GM18508 (cell line): ENCODE measurements around the gene LEPR.

Experiments
- ATAC-seq: cut with Tn5 transposase; IDR thresholded peaks from one replicate; pipeline ENCODE4 v1.9.1; 2021; ENCODE audit warnings: moderate number of reproducible peaks; ENCODE audit not compliant: insufficient read depth, unreplicated experiment

Gene LEPR

DNA sequence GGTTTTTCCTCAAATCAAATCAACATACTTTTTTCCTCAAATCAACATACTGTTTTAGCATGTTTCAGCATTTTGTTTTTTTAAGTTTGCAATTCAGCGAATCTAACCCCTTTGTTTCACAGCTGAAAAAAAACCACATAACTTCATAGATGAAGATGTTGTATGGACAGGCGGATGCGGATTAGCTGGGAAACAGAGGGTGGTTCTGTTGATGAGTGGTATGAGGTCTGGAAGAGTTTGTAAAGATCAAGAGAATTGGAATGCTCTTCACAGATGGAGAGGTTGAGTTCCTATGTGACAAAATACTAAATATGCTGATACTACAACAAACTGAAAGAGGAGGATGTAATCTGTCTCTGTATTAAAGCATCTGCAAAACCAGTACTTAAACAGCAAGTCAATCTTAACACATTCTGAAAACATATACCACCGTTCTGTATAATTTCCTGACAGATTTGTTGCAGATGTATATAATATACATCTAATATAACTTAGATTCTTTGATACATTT is 10.6 kb upstream of the LEPR start:
- ATAC-seq, result no peak

GRCh38 chr1:65412256-65412983 is 8.0 kb upstream of the LEPR start:
- no peak for ATAC-seq

GRCh38 chr1:65412984-65413375 is 7.5 kb upstream of the LEPR start:
- no peak for ATAC-seq

DNA sequence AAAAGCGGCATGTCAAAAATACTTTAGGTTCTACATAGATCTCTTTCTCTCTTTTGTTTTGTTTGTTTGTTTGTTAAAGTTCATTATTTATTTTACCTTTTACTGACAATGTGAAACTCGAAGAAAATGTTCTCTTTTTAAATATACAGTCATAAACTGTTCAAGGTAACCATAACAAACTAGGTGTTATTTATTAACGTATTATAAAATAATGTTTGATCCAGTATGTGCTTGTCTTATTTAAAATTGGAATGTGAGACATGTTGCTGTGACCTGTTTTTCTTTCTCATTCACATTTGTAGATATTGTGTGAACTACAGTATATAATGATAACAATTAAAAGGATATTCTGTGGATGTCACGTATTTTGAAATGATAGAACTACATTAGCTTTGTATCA is 5.9 kb upstream of the LEPR start:
- no peak for ATAC-seq

GRCh38 chr1:65416767-65417166 is 3.7 kb upstream of the LEPR start:
- ATAC-seq, result no peak

- no peak for ATAC-seq
Measured at GRCh38 chr1:65417729-65418128, 2.7 kb upstream of the LEPR start.

DNA sequence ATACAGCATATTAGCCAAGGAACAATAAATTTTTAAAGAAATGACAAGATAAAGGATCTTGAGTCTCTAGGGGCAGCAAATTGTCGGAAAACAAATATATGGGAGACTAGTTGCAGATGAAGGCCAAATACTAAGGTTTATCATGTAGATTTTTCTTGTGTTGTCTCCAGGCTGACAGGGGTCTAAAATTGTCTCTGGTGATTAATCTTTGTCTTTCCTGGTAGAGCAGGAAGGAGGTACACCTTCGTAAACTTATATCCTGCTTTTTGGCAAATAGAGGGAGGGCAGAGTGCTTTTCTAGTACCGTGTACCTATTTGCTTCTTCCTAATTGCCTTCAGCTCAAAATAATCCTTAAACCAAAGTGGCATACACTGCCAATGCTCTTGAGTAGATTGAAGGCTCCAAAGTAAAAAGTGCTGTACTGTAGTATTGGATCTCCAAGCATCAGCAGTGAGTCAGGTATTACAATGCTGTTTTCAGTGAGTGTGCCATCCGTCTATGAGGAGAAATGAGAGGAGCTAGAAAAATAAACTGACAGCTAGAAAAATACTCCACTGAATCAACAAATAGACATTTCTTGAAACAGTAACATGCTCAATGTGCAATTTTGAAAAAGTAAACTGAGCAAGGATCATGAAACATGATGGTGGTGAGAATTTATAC is 1.8 kb upstream of the LEPR start:
- no peak for ATAC-seq

- ATAC-seq, result peak; percentile 80
Measured at GRCh38 chr1:65419681-65420589, 533 bp upstream of the LEPR start.

GRCh38 chr1:65421351-65422025 is 1.0 kb downstream of the LEPR start:
- no peak for ATAC-seq

GRCh38 chr1:65422241-65423203 is 2.1 kb downstream of the LEPR start:
- no peak for ATAC-seq

DNA sequence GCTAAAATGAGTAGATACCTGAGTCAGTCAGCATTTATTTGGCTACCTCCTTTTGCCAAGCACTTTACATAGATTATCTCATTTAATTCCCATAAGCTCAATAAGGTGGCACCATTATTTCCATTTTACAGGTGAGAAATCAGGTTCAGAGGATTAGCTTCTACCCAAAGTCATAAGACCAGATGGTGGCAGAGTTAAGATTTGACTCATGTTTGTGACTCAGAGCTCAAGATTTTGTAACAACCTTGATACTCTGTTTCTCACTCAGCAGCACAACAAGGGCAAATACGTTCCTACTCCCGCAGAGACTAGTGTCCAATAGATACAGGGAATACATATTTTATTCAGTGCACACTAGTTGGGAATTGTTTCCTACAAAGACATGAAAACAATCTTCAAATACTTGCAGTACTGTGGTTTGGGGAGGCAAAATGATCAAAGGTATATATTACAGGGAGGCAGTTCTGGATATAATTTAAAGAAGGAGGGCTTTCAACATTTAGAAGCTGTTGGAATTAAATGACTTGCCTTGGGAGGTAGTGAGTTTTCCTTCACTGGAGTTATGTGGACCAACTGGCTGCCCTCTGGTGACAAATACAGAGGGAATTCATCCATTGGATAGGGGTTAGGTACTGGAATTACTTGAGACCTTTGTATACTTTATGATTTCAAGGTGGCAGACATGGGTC is 3.6 kb downstream of the LEPR start:
- ATAC-seq, result no peak

- no peak for ATAC-seq
Measured at GRCh38 chr1:65424573-65424889, 4.1 kb downstream of the LEPR start.

DNA sequence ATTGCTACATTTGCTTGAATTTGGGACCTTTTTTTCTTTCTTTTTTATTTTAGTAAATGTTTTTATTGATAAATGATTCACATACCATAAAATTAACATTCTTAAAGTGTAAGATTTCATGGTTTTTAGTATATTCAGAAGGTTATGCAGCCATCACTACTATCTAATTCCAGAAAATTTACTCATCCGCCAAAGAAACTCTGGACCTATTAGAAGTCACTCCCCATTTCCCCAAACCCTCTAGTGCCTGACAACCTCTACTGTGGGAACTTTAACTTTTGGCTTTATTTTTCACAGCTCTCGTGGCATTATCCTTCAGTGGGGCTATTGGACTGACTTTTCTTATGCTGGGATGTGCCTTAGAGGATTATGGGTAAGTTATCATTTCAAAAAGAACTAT is 4.5 kb downstream of the LEPR start:
- no peak for ATAC-seq

GRCh38 chr1:65425697-65426096 is 5.2 kb downstream of the LEPR start:
- ATAC-seq, result no peak

- ATAC-seq, result no peak
Measured at GRCh38 chr1:65429078-65429477, 8.6 kb downstream of the LEPR start.

GRCh38 chr1:65429806-65430205 is 9.3 kb downstream of the LEPR start:
- no peak for ATAC-seq

GRCh38 chr1:65431111-65431705 is 10.7 kb downstream of the LEPR start:
- ATAC-seq, result no peak

DNA sequence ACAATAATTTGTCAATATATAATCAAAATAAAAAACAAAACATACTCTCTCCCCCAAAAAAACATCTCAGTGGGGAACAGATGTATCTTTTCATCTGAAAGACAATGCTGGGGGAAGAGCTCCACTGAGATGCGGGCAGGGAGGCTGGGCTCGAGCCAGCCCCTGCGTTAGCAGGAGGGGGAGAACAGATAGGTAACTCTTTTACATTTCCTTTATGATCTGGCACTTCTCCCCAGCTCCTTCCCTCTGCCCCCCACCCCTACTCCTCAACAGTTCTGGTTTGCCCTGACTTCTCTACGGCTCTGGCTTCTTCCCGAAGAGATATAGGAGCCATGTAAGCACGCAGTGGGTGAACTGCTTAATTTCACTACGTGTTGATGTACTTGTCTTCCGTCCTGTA is 12.4 kb downstream of the LEPR start:
- ATAC-seq, result no peak
